Right lobe of liver (tissue), 6 donors: ENCODE data around the gene ZNF823. TPM values are rescaled to one million over a fixed set of nuclear protein-coding genes. Genes with fewer than 3 reads are reported as not detected.

ENCODE experiments used
- ATAC-seq, 4 donors: fragments of 200-7000 bp; cut with Tn5 transposase; one replicate each; pipeline ENCODE4 v1.9.1; 2020; ENCODE audit warnings: mild to moderate bottlenecking in 4 of 4, moderate library complexity in 4 of 4
- DNase-seq, 3 donors: peaks; one replicate each; pipeline ENCODE4 v3.0.0-alpha.2; 2020
- H3K27ac ChIP-seq, 3 donors: fragments of 200-600 bp; one replicate each; pipeline ENCODE4 v1.8.0; 2022
- H3K27me3 ChIP-seq, 2 donors: fragments of 200-600 bp; one replicate each; pipeline ENCODE4 v1.8.0; 2022
- H3K36me3 ChIP-seq, 4 donors: fragments of 200-600 bp; sonication (generic) in 1 of 4; one replicate each; pipeline versions ENCODE4 v1.5.1 to v1.8.0; 2017 to 2022; ENCODE audit warnings: control low read depth in 1 of 4
- H3K4me1 ChIP-seq, 4 donors: fragments of 200-600 bp; sonication (generic) in 1 of 4; one replicate each; pipeline versions ENCODE4 v1.5.1 to v1.8.0; 2017 to 2022; ENCODE audit warnings: control low read depth in 1 of 4
- H3K4me3 ChIP-seq, 3 donors: fragments of 200-600 bp; one replicate each; pipeline ENCODE4 v1.8.0; 2022
- H3K9me3 ChIP-seq, 4 donors: fragments of 200-600 bp; sonication (generic) in 1 of 4; one replicate each; pipeline versions ENCODE4 v1.5.1 to v1.8.0; 2017 to 2022; ENCODE audit warnings: control low read depth in 1 of 4
- POLR2A ChIP-seq: fragments of 450-650 bp; IDR thresholded peaks from one replicate; pipeline ENCODE4 v1.6.1; 2017; ENCODE audit warnings: antibody characterized with exemption, mild to moderate bottlenecking
- WGBS: methylation state at CpG from one replicate; pipeline ENCODE4 v1.1.6; 2018; ENCODE audit warnings: low coverage, low lambda C conversion rate; ENCODE audit not compliant: insufficient coverage; ENCODE audit errors: missing lambda C conversion rate; 5-methylcytosine and 5-hydroxymethylcytosine counted together
- intact Hi-C, 2 donors: fragments of 100-400 bp; cut with DNase I; formaldehyde crosslinking; loops; one replicate each; pipeline versions ENCODE4 v1.11.2 to v1.14.1; 2022
- total RNA-seq, 6 experiments: library from RNA; depleted of rRNA in 2 of 6; stranded (reverse); fragments of >200 nt in 2 of 6; fragmentation: NEBNext Ultra II Directional in 3 of 6; extraction: Animal tissue kit (Norgen Biotek cat#: 25700) in 3 of 6; gene quantifications; one replicate each; pipeline versions ENCODE4 v1.1.0 to v1.2.4, GENCODE V29; 2016 to 2023
- TF ChIP-seq, protein P1 (sequence below), 4 donors: fragments of 200-600 bp in 3 of 4; fragments of 450-650 bp in 1 of 4; IDR thresholded peaks; one replicate each; pipeline versions ENCODE4 v1.5.1 to v1.8.0; 2016 to 2022; ENCODE audit warnings: antibody characterized with exemption in 4 of 4, mild to moderate bottlenecking in 2 of 4
- donor health status: DM: no; HTN: yes; CAD: no.
- donor health status: DM: no; HTN: no; CAD: no.
- donor health status: DM: no; HTN: no; CAD: no.
- donor health status: DM: no; HTN: yes; CAD: no.
- donor health status: DM: no; HTN: yes; CAD: no.

The ZNF823 gene
- total RNA-seq, 6 experiments from 2014 or later, result 2.9 to 5.1 (median 3.4) TPM

DNA sequence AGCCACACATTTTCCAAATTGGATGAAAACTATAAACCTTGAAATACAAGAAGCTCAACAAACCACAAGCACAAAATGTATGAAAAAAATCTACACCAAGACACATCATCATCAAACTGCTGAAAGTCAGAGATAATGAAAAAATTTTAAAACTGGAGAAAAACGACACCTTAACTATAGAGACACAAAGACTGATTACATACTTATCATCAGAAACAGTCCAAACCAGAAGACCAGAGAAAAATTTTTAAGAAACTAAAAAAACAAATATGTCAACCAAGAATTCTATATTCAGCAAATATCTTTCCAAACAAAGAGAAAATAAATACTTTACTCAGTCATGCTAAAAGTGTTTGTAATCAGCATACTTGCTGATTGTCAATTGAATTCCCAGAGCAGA, 8.5 kb upstream of the ZNF823 start:
- TF ChIP-seq POLR2A, result no peak
- TF ChIP-seq, protein P1, sequence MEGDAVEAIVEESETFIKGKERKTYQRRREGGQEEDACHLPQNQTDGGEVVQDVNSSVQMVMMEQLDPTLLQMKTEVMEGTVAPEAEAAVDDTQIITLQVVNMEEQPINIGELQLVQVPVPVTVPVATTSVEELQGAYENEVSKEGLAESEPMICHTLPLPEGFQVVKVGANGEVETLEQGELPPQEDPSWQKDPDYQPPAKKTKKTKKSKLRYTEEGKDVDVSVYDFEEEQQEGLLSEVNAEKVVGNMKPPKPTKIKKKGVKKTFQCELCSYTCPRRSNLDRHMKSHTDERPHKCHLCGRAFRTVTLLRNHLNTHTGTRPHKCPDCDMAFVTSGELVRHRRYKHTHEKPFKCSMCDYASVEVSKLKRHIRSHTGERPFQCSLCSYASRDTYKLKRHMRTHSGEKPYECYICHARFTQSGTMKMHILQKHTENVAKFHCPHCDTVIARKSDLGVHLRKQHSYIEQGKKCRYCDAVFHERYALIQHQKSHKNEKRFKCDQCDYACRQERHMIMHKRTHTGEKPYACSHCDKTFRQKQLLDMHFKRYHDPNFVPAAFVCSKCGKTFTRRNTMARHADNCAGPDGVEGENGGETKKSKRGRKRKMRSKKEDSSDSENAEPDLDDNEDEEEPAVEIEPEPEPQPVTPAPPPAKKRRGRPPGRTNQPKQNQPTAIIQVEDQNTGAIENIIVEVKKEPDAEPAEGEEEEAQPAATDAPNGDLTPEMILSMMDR (IDR thresholded peaks at IDR 0.05), result no peak
- intact Hi-C loops, result no loop called here
- no peak overlapping the region for H3K27ac ChIP-seq
- H3K4me3 ChIP-seq, result no peak overlapping the region
- H3K36me3 ChIP-seq, result no peaks in the 10 kb centered on the region
- H3K4me1 ChIP-seq, result no peaks in the 10 kb centered on the region
- H3K27me3 ChIP-seq, result no peaks in the 10 kb centered on the region
- DNase-seq, result no peak
- H3K9me3 ChIP-seq, result peaks cover 0 to 18% (median 2%) of the 10 kb centered on the region in 4 donors
- ATAC-seq, result no peak
- 33% methylated on average over 1 of the region's 1 CpG for WGBS

- no peak overlapping the region for H3K27ac ChIP-seq
- DNase-seq (no peak), ATAC-seq (no peak)
- TF ChIP-seq, protein P1 (IDR thresholded peaks at IDR 0.05), result no peak
- no peak for TF ChIP-seq POLR2A
- H3K27me3 ChIP-seq, result no peaks in the 10 kb centered on the region
- no peak overlapping the region for H3K4me3 ChIP-seq
- no peaks in the 10 kb centered on the region for H3K36me3 ChIP-seq
- H3K4me1 ChIP-seq, result no peaks in the 10 kb centered on the region
- peaks cover 0 to 13% (median 0%) of the 10 kb centered on the region in 4 donors for H3K9me3 ChIP-seq
- intact Hi-C loops, result no loop called here
These were observed 7.1 kb upstream of the ZNF823 start for GRCh38 chr19:11745869-11746268.

GRCh38 chr19:11737964-11738745, 591 bp downstream of the ZNF823 start:
- TF ChIP-seq POLR2A, result peak; percentile 69
- TF ChIP-seq, protein P1 (IDR thresholded peaks at IDR 0.05), result no peak
- intact Hi-C loops, result no loop called here
- 0% methylated on average over 25 of the region's 52 CpGs for WGBS
- Histone ChIP-seq H3K4me3 (peak overlapping the region; percentile 86 to 95 (median 91)), H3K9me3 (no peaks in the 10 kb centered on the region), H3K27me3 (no peaks in the 10 kb centered on the region), H3K4me1 (peaks cover 0 to 20% (median 7%) of the 10 kb centered on the region in 4 donors), H3K36me3 (no peaks in the 10 kb centered on the region), H3K27ac (peak overlapping the region; percentile 78 to 84 (median 82))
- DNase-seq (peak; percentile 86 to 89 (median 87)), ATAC-seq (peak; percentile 49 to 59 (median 58))

GRCh38 chr19:11736696-11737095, 2.0 kb downstream of the ZNF823 start:
- Histone ChIP-seq H3K9me3 (no peaks in the 10 kb centered on the region), H3K4me1 (peaks cover 0 to 20% (median 7%) of the 10 kb centered on the region in 4 donors), H3K27ac (no peak overlapping the region), H3K27me3 (no peaks in the 10 kb centered on the region), H3K4me3 (no peak overlapping the region), H3K36me3 (no peaks in the 10 kb centered on the region)
- 40% methylated on average over 1 of the region's 2 CpGs for WGBS
- ATAC-seq (no peak), DNase-seq (no peak)
- intact Hi-C loops, result no loop called here
- TF ChIP-seq, protein P1 (IDR thresholded peaks at IDR 0.05), result no peak
- TF ChIP-seq POLR2A, result no peak
